Esophagus mucosa (tissue), 1 donor: Measurements from ENCODE around the gene C11orf24. TPM values are rescaled to one million over a fixed set of nuclear protein-coding genes. Genes with fewer than 3 reads are reported as not detected.

ENCODE experiments used
- ATAC-seq: fragments of 200-7000 bp; cut with Tn5 transposase; one replicate; pipeline ENCODE4 v1.9.1; 2020
- total RNA-seq: library from RNA; stranded (reverse); gene quantifications from one replicate; pipeline ENCODE4 v1.2.4, GENCODE V29; 2023
- donor health status: DM: yes; HTN: yes; CAD: no.

C11orf24 gene
- total RNA-seq, 1 donor from 2014 or later = 19.9 TPM

- no peak for ATAC-seq
Observed at GRCh38 chr11:68270196-68271022, 1.4 kb downstream of the C11orf24 start.

DNA sequence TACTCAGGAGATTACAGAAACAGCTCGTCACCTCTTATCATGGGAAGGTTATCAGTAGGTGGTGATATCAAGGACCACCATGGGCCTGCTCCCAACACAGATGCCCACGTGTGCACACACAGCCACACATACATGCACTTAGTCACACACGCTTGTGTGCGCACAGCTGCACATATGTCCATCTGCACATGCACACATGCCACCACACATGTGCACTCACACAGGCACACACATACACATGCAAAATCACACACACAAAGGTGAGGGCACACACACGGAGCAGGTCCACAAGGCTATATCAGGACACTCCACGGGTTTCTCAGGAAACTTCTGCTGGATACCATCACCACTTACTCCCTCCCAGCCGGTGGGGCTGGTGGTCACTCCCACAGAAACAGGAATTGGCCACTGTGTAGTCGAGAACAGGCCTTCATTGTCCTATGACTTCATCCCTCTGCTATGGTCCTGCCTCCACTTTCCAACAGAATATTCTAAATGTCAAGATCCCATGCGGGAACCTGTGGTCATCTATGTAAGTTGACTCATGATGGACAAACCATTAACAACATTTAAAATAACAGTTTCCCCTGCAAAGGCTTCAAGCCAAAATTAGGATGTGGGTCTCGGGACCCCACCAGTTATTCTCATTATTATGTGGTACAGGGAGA, 2.2 kb downstream of the C11orf24 start:
- no peak for ATAC-seq

GRCh38 chr11:68267881-68268240, 3.9 kb downstream of the C11orf24 start:
- ATAC-seq = no peak

DNA sequence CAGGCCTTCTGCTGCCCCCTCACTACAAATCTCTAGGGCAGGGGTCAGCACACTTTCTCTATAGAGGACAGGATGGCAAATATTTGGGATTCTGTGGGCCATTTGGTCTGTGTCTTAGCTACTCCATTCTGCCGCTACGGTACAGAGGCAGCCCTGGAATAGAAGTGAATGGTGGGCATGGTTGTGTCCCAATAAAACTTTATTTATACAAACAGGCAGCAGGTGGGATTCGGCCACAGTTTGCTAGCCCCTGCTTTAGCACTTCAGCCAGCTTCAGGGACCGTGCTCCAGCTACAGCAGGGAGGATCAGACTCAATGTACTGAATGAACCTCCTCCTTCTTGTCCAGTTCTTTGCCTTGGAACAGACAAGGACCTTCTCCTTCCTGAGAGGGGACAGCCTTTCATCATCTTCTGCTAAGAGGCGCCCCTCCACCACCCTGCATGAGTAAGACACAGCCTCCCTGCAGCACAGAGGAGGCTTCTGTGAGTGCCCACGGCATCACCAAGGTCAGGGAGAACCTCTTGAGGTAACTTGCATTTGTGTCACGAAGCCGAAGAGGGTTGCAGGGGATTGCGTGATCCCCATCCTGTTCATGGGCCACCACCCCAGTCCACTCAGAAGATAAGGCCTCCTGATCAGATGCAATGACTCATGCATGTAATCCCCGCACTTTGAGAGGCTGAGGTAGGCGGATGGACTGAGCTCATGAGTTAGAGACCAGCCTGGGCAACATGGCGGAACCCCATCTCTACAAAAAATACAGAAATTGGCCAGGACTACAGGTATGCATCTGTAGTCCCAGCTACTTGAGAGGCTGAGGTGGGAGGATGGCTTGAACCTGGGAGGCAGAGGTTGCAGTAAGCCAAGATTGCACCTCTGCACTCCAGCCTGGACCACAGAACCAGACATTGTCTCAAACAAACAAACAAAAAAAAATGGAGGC, 4.6 kb downstream of the C11orf24 start:
- no peak for ATAC-seq

DNA sequence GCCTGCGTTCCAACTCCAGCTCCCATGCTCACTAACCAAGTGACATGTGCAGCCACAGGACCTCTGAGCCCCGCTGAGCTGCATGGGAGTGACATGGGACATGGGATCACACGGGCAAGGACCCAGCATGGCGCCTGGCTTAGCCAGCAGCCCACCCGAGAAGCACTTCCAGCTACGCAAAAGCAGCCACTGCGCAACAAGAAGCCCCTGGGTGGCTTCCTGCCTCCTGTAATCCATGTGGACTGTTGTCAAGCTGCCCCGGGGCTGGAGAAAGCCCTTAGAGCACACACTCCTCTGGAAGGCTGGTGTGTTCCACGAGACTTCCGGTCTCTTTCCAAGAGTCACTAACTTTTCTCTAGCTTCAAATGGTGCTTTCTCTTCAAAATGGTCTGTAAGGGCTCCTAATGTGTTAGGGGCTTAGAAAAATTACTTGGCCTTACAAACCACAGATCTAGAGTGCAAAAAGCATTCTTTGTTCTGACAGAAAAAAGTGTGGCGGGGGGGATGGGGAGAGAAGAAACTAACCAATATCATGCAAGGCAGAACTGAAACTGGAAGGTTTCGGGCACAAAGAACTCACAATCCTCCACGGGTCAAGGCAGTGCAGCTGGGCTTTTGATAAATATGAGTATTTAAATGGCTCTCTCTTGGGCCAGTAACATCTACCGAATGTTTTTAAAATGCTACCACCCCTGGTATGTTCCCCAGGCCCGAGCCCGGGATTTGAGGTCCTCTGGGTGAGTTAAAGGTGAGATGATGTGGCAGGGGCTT, 5.5 kb downstream of the C11orf24 start:
- ATAC-seq = no peak

DNA sequence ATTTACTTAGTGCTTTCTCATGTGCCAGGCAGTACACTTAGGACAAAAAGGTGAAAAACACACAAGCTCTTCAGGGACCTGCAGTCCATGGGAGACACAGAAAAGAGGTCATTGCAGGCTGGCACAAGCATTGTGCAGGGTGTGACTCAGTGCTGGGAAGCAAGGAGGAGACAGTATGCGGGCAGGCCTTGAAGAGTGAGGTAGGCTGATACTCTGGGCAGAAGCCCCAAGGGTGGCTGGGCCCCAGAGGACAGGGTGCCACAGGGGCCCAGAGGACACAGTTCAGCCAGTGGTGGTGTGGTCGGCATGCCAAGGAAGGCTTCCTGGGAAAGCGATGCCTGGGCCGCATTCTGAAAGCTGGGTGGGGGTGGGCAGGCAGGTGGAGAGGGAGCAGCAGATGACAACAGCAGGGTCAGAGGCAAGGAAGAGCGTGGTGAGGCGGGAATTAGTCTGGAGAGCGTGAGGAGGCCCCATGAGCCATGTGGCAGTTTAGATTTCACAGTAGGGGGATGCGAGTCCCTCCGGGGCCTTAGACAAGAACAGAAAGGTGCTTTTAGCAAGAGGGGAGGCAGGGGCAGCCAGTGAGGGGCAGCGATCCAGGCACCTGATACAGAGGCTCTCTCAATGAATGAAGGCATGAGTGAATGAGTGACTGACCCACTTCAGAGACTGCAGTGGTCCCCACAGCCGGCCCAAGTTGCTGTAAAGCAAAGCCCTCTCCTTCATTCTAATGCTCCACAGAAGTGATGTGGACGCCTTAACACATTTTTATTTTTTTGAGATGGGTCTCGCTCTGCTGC, 6.8 kb downstream of the C11orf24 start:
- ATAC-seq = no peak

DNA sequence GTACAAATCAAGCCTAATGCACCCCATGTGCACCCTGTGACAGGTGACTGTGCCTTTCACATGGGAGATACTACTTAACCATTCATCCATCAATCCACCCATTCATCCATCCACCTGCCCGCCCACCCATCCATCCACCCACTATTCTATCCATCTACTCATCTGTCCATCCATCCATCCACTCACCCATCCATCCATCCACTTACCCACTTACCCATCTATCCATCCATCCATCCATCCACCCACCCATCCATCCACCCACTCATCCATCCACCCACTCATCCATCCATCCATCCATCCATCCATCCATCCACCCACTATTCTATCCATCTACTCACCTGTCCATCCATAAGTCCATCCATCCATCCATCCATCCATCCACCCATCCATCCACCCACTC, 7.5 kb downstream of the C11orf24 start:
- ATAC-seq = no peak

- no peak for ATAC-seq
Observed at GRCh38 chr11:68263444-68264035, 8.2 kb downstream of the C11orf24 start.

DNA sequence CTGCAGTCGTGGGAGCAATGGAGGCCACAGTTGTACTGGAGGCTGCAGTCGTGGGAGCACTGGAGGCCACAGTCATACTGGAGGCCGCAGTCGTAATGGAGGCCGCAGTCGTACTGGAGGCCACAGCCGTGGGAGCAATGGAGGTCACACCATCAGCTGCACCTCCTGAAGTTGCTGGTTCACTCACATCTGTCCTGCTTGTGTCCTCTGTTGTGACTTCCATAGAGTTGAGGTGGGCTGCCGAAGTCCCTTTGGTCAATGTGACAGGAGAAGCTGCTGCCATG, 9.3 kb downstream of the C11orf24 start:
- no peak for ATAC-seq

DNA sequence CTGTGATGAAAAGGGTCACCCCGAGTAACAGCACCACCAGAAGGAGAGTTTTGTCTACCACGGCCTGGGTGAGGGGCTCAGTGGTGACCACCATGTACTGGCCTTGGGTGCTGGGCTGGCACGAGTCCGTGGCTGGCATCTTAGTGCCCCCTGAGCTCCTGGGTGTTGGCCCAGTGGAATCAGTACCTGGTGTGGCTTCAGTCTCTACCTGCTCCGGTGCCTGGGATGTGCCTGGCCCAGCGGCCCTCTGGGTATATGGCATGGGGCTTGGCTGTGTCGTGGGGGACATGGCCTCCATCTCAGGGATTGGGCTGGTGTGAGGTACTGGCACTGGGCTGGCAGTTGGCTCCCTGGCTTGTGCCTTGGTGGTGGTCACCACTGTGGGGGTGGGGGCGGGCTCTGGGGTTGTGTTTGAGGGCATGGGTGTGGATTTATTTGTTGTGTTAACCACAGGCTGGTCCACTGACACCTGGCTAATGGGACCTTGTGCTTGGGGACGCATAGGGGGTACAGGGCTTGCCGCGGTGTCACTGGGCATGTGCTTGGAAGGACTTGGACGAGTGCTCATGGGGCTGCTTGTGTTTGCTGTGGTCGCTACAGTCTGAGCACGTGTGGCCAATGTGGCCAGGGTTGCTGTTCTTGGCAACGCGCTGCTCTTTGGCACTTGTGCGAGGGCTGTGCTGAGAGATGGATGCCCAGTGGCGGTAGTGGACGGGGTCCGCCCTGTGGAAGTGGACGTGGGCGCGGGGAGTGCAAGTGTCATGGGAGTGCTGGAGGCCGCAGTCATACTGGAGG, 9.8 kb downstream of the C11orf24 start:
- no peak for ATAC-seq

- ATAC-seq = no peak
Observed at GRCh38 chr11:68261006-68261405, 10.8 kb downstream of the C11orf24 start.

DNA sequence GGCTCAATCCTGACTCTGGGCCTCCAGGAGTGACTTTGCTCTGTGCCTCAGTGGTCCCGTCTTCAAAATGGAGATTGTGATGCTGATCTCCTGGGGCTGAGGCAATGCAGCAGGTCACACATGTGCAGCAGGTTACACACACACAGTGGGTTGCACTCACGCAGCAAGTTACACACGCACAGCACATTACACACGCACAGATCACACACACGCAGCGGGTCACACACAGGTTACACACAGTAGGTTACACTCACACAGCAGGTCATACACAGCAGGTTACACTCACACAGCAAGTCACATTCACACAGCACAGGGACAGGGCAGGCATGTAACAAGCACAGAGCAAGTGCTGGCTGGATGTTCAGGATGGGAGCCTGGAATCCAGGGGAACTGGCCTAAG, 11.3 kb downstream of the C11orf24 start:
- ATAC-seq = no peak

DNA sequence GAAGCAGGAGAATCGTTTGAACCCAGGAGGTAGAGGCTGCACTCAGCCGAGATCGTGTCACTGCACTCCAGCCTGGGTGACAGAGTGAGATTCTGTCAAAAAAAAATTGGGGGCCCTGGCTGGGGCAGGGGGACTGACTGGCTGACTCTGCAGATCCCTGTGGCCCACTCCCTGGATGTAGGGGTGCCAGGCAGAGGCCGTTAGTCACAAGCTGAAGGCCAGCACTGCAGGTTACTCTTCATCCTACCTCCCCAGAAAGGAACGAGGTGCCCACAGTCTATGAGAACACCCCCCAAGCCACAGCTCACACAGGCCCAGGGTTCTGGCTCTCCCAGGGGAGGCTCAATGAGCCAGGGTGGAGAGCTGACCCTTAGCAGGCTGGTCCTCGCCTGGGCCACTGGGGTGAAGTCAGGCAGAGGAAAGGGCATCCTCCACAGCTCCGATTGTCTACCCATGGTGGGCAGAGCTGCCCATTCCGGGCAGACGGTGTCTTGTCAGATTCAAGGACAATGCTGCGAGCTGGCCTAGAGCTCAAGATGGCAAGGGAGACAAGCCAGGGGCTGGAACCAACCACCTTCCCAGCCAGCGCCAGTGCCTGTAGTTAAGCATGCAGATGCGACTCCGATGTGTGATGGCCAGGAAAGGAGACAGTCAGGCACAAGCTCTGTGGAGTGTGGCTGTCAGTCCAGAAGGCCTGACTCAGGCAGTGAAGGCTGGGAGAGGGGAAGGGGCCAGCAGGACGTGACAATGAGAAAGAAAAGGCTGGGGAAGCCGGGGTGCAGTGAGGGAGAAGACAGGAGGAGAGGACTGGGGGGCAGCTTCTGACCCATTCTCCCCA, 12.4 kb downstream of the C11orf24 start:
- no peak for ATAC-seq

GRCh38 chr11:68258363-68258765, 13.4 kb downstream of the C11orf24 start:
- no peak for ATAC-seq

DNA sequence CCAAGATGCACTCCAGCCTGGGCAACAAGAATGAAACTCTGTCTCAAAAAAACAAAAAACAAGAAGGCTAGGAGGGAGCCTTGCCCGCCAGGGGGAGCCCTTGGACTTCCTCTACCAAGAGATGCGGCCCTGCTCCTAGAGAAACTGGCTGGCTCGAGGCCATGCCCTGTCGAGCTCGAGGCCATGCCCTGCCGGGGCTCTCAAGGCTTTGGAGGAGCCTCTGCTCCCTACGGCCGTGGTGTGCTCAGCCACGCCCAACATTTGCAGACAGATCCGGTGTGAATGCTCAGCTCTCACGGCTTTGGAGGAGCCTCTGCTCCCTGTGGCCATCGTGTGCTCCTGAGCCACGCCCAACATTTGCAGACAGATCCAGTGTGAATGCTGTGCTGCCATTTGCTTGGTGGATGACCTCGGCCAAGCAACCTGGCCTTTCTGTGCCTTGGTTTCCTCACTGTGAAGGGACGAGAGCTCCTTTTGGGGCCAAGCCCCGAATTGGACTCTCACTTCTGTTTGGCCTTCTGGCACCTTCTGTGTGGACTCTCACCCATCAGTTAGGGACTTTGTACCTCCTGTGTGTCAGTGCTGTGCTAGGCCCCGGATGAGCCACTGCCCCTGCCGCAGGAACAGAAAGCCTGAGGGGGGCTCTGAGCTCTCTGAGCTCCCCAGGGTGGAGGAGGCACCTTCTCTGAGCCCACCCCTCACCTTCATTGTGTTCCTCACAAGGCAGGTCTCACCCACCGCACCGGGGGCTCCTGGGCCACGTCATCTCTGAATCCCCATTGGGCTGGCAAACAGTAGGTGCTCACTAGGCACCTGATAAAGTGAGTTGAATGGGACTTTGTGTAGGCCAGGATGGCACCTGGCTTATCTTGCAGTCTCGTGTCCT, 14.1 kb downstream of the C11orf24 start:
- ATAC-seq = peak; percentile 84

DNA sequence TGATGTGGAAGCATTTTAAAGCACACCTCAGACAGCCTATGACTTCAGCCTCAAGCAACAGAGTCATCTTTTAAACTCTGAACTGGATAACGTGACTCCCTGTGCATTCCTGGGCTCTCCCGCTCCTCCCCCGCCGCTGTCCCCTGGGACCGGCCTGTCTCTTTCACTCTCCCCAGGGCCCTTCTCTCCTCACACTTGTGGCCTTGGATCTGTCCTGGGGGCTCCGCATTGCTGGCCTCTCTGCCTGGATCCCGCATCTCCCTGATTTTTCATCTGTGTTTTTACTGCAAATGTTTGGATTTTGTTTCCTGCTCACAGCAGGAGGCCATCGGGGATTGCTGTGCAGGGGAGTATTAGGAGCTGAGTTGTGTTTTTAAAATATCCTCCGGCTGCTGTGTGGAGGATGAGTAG, 15.4 kb downstream of the C11orf24 start:
- no peak for ATAC-seq

DNA sequence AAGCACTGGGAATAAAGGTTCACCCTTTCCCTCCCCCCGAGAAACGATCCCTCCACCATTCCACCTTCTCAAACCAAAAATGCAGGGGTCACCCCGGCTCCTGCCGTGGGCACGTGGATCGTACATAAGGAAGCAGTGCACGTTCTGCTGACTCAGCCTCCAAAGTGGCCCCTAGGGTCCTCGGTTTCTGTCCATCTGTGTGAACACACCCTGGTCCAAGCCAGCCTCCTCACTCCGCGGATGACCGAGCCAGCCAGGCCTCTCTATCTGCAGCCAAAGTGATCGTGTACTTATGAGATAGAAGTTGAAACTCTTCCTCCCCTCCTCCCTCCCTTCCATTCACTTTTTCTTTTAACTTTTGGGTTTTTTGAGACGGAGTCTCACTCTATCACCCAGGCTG, 16.2 kb downstream of the C11orf24 start:
- no peak for ATAC-seq

DNA sequence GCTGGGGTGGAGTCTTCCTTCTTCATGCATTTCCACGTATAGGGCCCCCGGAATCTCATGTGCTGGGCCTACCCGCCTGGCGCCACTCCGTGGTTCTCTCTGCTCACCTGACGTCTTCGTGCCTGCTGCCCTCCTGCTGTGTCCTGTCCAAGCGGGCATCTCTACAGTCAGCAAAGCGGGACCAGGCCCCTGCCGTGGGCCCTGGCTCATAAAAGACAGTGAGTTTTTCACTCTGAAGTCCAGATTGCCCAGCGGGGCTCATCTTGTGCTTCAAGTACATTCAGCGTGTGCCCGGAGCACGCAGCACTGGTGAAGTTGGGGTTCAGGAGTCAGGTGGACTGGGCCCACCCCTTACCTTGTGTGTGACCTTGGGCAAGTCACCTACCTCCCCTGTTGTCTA, 17.4 kb downstream of the C11orf24 start:
- ATAC-seq = no peak
